Ovary (tissue), 9 donors: Measurements from ENCODE around the gene FADS1. TPM values are rescaled to one million over a fixed set of nuclear protein-coding genes. Genes with fewer than 3 reads are reported as not detected.

Experiments used
- DNase-seq, 5 donors: peaks; one replicate each; pipeline ENCODE4 v3.0.0-alpha.2; 2019 to 2020
- H3K27ac ChIP-seq, 2 donors: fragments of 200-600 bp; one replicate each; pipeline versions ENCODE4 v1.5.1 to v1.8.0; 2019 to 2022
- H3K27me3 ChIP-seq: fragments of 200-600 bp; one replicate; pipeline ENCODE4 v1.8.0; 2022
- H3K36me3 ChIP-seq: fragments of 200-600 bp; sonication (generic); one replicate; pipeline ENCODE4 v1.5.1; 2019
- H3K4me1 ChIP-seq: one replicate; pipeline ENCODE4 v1.8.1; 2013; ENCODE audit warnings: mild to moderate bottlenecking, moderate library complexity; ENCODE audit not compliant: insufficient read depth
- H3K4me3 ChIP-seq: fragments of 200-600 bp; sonication (generic); one replicate; pipeline ENCODE4 v1.5.1; 2017
- H3K9me3 ChIP-seq, 2 donors: fragments of 200-600 bp in 1 of 2; sonication (generic) in 1 of 2; one replicate each; pipeline versions ENCODE4 v1.5.1 to v1.8.1; 2013 to 2019; ENCODE audit warnings: mild to moderate bottlenecking in 1 of 2, moderate library complexity in 1 of 2
- CTCF ChIP-seq, 3 donors: fragments of 450-650 bp in 2 of 3; fragments of 200-600 bp in 1 of 3; IDR thresholded peaks; one replicate each; pipeline versions ENCODE4 v1.5.1 to v1.8.0; 2016 to 2022; ENCODE audit warnings: antibody characterized with exemption in 3 of 3, mild to moderate bottlenecking in 1 of 3
- EP300 ChIP-seq: sonication (generic); formaldehyde crosslinking; IDR thresholded peaks from one replicate; pipeline ENCODE4 v1.6.1; 2017; ENCODE audit warnings: antibody characterized with exemption
- POLR2A ChIP-seq: fragments of 450-650 bp; IDR thresholded peaks from one replicate; pipeline ENCODE4 v1.6.1; 2017; ENCODE audit warnings: antibody characterized with exemption, mild to moderate bottlenecking, moderate library complexity
- WGBS, 3 donors: extraction: QIAGEN DNeasy Blood & Tissue Kit in 1 of 3; methylation state at CpG; one replicate each; pipeline versions ENCODE4 v1.1.5 to v1.1.7; 2013 to 2017; 5-methylcytosine and 5-hydroxymethylcytosine counted together
- intact Hi-C, 4 donors: fragments of 100-400 bp; cut with DNase I; formaldehyde crosslinking; loops; one replicate each; pipeline versions ENCODE4 v1.11.0 to v1.15.1; 2022 to 2023
- polyA plus RNA-seq, 2 donors: library from polyadenylated mRNA; stranded (reverse); fragments of 200-250 nt in 1 of 2; fragments of 350-450 nt in 1 of 2; fragmentation: Illumina TruSeq in 1 of 2; extraction: RNeasy Lipid Tissue Mini Kit (QIAGEN cat#74804) in 1 of 2; gene quantifications; one replicate each; pipeline ENCODE4 v1.2.3, GENCODE V29; 2013 to 2014
- total RNA-seq, 7 donors: library from RNA; depleted of rRNA in 2 of 7; stranded (reverse); fragments of >200 nt in 2 of 7; fragmentation: NEBNext Ultra II Directional in 3 of 7; extraction: Animal tissue kit (Norgen Biotek cat#: 25700) in 3 of 7; gene quantifications; one replicate each; pipeline versions ENCODE4 v1.1.0 to v1.2.4, GENCODE V29; 2016 to 2023
- donor health status: DM: no; HTN: no; CAD: no; lungs with moderate emphysema.
- donor health status: DM: no; HTN: no; CAD: no.
- donor health status: Bipolar disorder and iron deficiency.
- donor health status: DM: yes; HTN: yes; CAD: no.
- donor health status: DM: no; HTN: no; CAD: no.
- donor health status: DM: yes; HTN: yes; CAD: no.

Gene FADS1
- total and polyA plus RNA-seq, 9 donors: 16.2 to 242 (median 45.3) TPM

DNA sequence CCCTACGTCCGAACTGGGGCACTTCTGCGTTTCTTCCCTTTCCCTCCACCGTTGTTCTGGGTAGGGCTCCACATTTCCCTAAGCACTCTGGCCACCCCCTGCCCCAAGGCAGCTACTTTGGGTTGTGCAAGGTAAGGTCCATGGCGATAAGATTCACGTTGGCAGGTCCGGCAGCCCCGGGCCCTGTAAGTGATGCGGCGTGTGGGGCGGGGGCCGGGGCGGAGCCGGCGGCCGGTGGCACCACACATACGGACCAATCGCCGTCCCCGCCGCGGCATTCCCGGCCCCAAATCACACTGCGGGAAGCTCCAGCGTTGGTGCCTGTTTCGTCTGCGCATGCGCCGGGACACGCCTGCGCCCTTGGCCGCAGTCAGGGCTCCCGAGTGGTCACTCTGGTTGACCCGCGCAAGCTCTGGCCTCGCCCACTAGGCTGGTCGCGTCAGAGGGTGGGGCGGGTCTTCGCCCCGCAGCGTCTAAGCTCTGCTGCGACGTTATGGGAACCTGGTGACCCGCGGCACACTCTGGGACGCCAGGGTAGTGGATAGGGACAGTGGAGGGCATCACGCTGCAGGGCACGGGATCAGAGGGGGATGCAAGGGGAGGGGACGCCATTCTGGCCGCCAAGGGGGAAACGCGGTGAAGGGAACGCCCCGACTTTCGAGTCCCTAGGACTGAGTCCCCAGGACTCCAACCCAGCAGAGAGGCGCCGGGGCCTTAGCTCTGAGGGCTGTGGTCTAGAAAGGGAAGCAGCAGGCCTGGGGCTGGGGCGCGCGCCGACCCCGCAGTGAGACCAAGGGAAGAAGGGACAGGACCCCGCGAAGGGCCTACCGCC lies 1.6 kb downstream of the FADS1 start:
- H3K27me3 ChIP-seq: no peaks in the 10 kb centered on the region
- no peaks in the 10 kb centered on the region for H3K36me3 ChIP-seq
- H3K4me3 ChIP-seq: peak overlapping the region; percentile 73
- peak; percentile 25 for TF ChIP-seq EP300
- TF ChIP-seq POLR2A: peak; percentile 99
- peak in 1 of 3 donors; percentile 21 for TF ChIP-seq CTCF (IDR thresholded peaks at IDR 0.05)
- 1 to 2% (median 1%) methylated on average over 48 to 66 of the region's 66 CpGs for WGBS, 3 donors
- no peaks in the 10 kb centered on the region for H3K9me3 ChIP-seq
- H3K27ac ChIP-seq: peak overlapping the region; percentile 95 to 98
- peak; percentile 97 to 98 (median 97) for DNase-seq
- intact Hi-C loops: loop anchor here in 2 of 4 donors (5.0 kb wide), 2 partner anchors 82 to 287 kb away; no protein-coding TSS in a partner anchor
- H3K4me1 ChIP-seq: no peaks in the 10 kb centered on the region

- Histone ChIP-seq H3K4me1 (no peaks in the 10 kb centered on the region), H3K4me3 (peak overlapping the region; percentile 73), H3K27me3 (no peaks in the 10 kb centered on the region), H3K36me3 (no peaks in the 10 kb centered on the region), H3K9me3 (no peaks in the 10 kb centered on the region), H3K27ac (peak overlapping the region; percentile 95 to 98)
- DNase-seq: no peak
- intact Hi-C loops: loop anchor here in 2 of 4 donors (5.0 kb wide), 2 partner anchors 83 to 288 kb away; no protein-coding TSS in a partner anchor
- TF ChIP-seq EP300 (no peak), CTCF (IDR thresholded peaks at IDR 0.05) (no peak)
- WGBS, 3 donors: 81 to 82% (median 81%) methylated on average over 16 of the region's 16 CpGs
Measured at GRCh38 chr11:61814247-61814957, 2.4 kb downstream of the FADS1 start.

GRCh38 chr11:61812736-61813411 lies 3.9 kb downstream of the FADS1 start:
- intact Hi-C loops: loop anchor here in 2 of 4 donors (1.0 to 5.0 kb wide), 3 partner anchors 31 to 289 kb away; no protein-coding TSS in a partner anchor
- H3K9me3 ChIP-seq: no peaks in the 10 kb centered on the region
- DNase-seq: no peak
- no peaks in the 10 kb centered on the region for H3K4me1 ChIP-seq
- H3K4me3 ChIP-seq: no peak overlapping the region
- no peaks in the 10 kb centered on the region for H3K36me3 ChIP-seq
- H3K27ac ChIP-seq: no peak overlapping the region
- no peaks in the 10 kb centered on the region for H3K27me3 ChIP-seq
- no peak for TF ChIP-seq POLR2A
- no peak for TF ChIP-seq EP300
- TF ChIP-seq CTCF (IDR thresholded peaks at IDR 0.05): no peak
- WGBS, 3 donors: 87 to 95% (median 90%) methylated on average over 4 of the region's 4 CpGs

GRCh38 chr11:61811831-61812230 lies 5.0 kb downstream of the FADS1 start:
- Histone ChIP-seq H3K27ac (no peak overlapping the region), H3K4me3 (no peak overlapping the region), H3K4me1 (no peaks in the 10 kb centered on the region), H3K27me3 (no peaks in the 10 kb centered on the region), H3K9me3 (no peaks in the 10 kb centered on the region), H3K36me3 (no peaks in the 10 kb centered on the region)
- WGBS, 3 donors: 89 to 91% (median 89%) methylated on average over 5 of the region's 5 CpGs
- intact Hi-C loops: loop anchor here in 2 of 4 donors (5.0 kb wide), 2 partner anchors 85 to 290 kb away; no protein-coding TSS in a partner anchor
- TF ChIP-seq CTCF (IDR thresholded peaks at IDR 0.05) (no peak), POLR2A (no peak), EP300 (no peak)
- DNase-seq: no peak
